Tibial nerve (tissue), 3 donors: Measurements from ENCODE around the gene PRDX3.

ENCODE experiments used
- POLR2A ChIP-seq, 2 donors: fragments of 450-650 bp; IDR thresholded peaks; one replicate each; pipeline ENCODE4 v1.6.1; 2017; ENCODE audit warnings: antibody characterized with exemption in 2 of 2, mild to moderate bottlenecking in 2 of 2, moderate library complexity in 2 of 2
- TF ChIP-seq, protein P1 (sequence below), 5 experiments: fragments of 200-600 bp in 3 of 5; fragments of 450-650 bp in 2 of 5; sonication (generic) in 3 of 5; IDR thresholded peaks; one replicate each; pipeline ENCODE4 v1.5.1; 2016 to 2019; ENCODE audit warnings: antibody characterized with exemption in 5 of 5, mild to moderate bottlenecking in 3 of 5, moderate library complexity in 2 of 5

GRCh38 chr10:119138346-119139306, 40.0 kb downstream of the PRDX3 start:
- TF ChIP-seq, protein P1, sequence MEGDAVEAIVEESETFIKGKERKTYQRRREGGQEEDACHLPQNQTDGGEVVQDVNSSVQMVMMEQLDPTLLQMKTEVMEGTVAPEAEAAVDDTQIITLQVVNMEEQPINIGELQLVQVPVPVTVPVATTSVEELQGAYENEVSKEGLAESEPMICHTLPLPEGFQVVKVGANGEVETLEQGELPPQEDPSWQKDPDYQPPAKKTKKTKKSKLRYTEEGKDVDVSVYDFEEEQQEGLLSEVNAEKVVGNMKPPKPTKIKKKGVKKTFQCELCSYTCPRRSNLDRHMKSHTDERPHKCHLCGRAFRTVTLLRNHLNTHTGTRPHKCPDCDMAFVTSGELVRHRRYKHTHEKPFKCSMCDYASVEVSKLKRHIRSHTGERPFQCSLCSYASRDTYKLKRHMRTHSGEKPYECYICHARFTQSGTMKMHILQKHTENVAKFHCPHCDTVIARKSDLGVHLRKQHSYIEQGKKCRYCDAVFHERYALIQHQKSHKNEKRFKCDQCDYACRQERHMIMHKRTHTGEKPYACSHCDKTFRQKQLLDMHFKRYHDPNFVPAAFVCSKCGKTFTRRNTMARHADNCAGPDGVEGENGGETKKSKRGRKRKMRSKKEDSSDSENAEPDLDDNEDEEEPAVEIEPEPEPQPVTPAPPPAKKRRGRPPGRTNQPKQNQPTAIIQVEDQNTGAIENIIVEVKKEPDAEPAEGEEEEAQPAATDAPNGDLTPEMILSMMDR (IDR thresholded peaks at IDR 0.05): no peak
- TF ChIP-seq POLR2A (IDR thresholded peaks at IDR 0.05): no peak
